GM21367 (cell line): ENCODE data around the gene ZIC4.

Experiments used
- ATAC-seq: cut with Tn5 transposase; IDR thresholded peaks from one replicate; pipeline ENCODE4 v1.9.1; 2021; ENCODE audit not compliant: unreplicated experiment

Gene ZIC4

DNA sequence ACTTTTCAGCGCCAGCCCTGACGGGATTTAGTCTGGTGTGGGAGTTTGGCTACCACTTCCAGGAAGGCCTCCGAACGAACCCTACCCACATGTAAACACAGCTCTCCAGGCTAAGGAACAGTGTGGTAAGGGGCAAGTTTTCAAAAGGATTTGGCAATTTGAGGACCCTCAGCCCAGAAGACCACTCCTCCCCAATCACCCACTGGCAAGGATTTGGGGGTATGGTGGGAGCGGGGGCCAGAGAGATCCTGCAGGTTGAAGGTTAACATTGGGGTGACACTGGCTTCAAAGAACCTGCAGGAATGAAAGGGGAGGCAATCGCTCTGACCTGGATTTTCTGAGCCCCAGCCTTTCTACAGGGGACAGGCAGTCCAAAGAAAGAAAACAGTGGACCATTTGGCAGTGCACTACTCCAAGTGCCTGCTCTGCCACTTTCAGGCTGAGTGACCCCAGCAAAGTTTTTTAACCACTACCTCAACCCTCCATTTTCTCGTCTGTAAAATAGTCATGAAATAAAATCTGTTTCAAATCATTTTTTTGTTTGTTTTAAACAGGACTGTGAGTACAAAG is 34.5 kb downstream of the ZIC4 start:
- no peak for ATAC-seq

DNA sequence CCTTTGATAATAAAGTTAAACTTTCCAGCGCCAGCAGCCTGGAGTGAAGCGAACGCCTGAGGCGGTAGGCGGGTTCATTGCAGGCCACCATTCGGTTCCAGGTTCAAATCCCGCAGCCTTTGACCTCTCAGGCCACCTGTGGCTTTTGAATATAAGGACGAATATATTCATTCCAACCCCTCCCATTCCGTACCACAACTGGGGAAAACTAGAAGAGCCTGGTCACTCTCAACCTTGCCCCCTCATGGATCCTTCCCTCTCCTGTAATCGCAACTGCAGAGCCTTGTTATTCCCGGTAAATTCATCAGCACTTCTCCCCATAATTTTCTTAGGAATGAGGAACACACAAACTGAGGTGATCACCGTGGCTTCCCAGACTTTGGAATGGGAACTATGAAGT is 35.2 kb downstream of the ZIC4 start:
- no peak for ATAC-seq

DNA sequence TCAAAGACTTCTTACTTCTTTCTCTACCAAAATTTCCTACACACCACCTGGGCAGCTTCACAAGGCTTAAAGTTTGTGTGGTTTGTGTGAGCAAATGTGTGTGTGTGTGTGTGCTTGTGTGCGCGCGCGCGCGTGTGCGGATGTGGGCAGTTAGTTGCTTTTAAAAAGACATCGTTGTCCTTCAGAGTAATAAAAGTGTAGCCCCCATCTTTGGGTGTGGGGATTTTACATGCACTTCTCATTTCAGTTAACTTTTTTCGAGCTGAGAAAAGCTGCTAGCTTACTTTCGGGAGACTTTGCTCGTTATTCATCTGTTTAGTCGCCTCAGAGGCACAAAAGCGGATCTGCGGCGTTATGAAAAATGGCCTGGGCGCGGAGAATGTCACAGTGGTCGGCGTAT is 36.0 kb downstream of the ZIC4 start:
- ATAC-seq: no peak

DNA sequence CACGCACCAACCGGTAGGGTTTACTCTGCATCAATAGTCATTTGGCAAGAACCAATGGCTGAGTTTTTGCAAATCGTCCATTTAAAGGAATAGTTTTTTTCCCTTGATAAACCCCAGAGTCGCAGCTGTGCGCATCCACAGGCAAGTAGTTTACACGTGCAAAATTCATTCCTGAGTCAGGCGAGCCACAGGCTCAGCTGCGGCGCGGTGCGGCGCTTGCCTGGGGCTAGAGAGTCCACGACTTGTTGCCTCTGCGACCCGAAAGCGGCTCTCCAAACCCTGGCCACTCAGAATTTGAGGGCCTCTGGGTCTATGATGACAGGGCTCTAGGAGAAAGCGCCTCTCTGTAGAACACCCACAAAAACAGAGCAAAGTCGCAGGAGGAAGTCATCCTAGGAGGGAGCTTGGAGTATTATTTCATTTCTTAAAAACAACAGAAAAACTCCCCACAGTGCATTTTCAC is 36.7 kb downstream of the ZIC4 start:
- ATAC-seq: no peak

- ATAC-seq: no peak
Observed at GRCh38 chr3:147369231-147369630, 37.1 kb downstream of the ZIC4 start.

- ATAC-seq: no peak
Observed at GRCh38 chr3:147368561-147369221, 37.7 kb downstream of the ZIC4 start.

DNA sequence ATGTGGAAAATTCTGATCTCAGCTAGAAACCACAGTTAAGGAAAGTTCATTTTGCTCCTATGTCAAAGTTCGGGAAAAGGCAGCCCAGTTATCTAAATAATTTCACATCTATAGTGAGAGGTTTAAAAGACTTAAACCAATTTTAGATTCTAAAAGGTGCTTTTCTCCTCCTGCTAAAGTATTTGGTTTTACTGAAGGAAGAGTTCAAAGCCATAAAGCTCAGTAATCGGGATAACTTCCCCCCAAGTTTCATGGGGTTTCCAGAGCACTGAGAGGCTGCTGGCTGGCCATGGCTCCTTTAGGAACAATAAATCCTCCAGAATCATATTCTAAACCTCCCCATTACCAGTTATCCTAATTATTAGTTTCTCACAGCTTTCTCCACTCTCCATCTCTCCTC is 38.2 kb downstream of the ZIC4 start:
- ATAC-seq: no peak

- ATAC-seq: no peak
Observed at GRCh38 chr3:147367676-147368075, 38.7 kb downstream of the ZIC4 start.

DNA sequence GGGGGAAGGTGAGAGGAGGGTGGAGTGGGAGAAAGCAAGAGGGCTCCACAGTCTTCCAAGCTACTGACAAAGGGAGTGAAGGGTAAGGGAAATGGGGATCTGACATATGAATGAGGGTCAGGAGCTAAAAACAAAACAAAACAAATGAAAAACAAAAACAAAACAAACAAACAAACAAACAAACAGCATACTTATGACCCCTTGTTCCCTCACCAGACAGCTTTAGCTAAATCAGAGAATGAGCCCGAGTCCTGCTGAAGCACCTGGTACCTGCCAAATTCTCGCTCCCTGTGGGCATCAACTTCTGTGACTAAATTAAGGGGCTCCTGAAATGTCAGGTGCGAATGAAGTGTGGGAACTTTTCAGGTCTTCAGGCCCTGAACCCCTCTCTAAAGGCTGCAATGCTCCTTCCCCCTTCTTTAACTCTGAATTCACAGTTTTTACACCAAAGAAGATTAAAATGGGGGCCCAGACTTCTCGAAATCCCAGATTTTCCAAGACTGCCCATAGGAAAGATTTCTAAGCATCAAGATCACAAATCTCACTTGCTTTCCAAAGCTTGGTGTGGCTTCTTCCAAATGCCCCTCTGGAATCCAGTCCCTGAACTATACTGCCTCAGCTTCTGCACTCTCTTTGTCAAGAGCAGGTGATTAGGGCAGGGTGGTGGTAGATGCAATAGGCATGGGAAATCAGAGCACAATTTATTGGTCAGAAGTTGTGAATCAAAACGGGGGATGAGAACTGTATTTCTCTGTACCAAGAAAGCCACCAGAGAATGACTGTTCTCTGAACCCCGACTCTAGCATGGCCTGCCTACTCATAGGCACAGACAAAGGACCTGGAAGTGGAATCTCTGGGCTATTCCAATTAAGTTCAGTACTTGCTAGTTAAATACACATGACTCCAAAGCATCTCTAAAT is 40.9 kb downstream of the ZIC4 start:
- ATAC-seq: no peak

GRCh38 chr3:147364771-147365170 is 41.6 kb downstream of the ZIC4 start:
- ATAC-seq: no peak

DNA sequence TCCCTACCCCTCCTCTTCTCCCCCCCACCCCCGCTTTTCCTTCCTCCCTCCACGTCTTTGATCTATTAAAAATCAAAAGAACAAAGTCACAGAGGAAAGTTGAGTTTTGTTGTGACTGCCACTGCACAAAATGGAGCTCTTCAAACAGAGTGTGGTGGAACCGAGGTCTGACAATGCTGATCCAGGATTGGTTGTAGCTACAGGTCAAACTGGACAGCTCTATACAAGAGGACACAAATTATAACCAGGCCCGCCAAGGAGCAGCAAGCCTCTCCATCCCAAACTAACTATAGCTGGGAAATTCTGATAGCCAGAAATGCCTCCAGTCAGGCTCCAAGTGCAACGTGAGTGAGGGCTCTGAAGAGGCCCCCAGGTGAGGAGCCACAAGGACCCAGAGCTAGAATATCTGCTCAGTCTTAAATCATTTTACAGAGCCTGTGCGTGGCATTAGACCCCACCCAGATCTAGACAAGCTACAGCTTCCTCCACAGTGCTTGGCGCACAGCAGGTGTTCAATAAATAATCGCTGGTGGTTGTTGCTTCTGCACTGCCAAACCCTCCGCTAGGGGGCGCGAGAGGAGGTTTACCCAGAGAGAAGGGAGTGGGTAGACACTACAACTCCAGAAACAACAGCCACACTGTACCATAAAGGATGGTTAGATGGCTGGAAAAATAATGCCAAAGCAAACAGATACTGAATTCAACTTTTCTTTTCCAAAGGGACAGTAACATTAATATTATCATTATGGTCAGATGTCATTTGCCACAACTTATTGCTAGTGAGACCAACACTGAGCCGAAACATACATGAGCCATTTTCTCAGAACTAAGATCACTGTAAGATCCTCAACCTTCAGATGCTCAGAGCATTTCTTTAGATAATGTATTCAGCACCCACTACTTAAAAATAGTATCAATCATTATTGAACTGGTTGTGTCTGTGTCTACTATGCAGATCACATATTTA is 44.6 kb downstream of the ZIC4 start:
- peak; percentile 78 for ATAC-seq

DNA sequence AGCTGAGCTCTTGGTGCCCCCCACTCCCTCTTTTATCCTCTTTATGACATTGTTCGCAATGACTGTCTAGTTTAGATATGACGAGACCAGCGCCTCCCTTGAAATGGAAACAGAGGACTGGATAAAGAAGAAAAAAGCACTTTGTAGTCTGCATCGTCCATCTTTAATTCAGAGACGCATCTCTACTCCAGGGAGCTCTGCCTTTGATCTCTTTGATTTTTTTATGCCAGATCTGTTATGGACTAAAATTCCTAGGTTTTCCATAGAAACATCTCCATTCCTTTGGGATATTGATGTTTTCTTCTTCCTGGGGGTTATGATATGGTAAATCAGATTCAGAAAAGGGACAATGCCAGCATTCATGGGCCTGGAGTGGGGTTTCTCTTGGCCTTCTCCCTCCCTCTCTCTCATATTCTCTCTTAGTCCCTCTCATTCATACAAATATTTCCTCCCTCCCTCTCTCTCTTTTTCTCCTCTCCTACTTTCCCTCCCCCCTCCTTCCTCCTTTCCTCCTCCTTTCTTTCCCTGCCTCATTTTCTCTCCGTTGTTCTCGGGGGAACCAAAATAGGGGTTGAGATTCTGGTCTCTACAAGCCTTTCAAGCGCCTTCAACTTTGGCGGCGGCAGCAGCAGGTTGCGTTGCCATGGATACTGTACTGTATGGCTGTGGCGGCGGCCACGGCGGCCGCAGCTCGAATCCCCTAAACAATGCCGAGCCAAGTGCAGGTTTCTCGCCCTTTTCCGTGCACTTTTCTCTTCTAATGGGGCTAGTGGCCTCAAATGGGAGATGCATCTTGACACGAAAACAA is 45.5 kb downstream of the ZIC4 start:
- no peak for ATAC-seq

- no peak for ATAC-seq
Observed at GRCh38 chr3:147360051-147360439, 46.3 kb downstream of the ZIC4 start.

DNA sequence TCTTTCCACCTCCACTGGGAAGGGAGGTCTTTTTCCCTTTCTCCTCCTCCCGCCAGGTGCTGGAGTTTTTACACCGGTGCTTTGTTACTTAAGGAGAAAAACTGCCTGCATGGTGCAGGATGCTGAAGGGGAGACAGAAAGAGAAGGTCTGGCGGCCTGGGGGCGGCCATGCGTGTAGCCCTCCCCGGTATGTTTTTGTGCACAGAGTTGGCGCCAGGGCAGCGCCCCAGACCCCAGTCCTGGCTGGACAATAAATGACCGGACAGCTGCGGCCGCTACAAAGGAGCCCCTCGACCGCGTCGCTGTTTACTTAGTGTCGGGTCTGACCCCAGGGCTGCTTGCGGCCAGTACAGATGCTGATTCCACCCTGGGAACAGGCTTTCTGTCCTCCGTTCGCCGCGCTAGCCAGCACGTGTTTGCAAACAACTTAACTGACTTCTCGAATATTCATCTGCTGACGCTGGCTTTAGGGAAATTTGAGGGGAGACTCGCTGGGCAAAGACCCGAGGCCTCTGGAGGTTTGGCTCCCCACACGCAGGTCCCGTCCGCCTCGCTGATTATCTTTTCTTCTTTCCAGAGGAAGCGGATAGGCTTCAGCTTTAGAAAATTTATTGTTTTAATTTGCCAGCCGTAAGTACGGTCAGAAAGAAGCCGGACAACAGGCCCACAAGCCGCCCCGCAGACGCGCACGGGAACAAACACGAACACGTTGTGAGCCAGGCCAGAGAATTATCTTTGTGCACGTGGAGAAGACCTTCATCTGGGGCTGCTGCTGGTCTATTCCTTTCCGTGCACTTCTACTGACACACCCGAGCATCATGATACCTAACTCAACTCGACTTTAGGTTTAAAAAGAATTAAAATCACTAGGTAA is 46.9 kb downstream of the ZIC4 start:
- no peak for ATAC-seq

DNA sequence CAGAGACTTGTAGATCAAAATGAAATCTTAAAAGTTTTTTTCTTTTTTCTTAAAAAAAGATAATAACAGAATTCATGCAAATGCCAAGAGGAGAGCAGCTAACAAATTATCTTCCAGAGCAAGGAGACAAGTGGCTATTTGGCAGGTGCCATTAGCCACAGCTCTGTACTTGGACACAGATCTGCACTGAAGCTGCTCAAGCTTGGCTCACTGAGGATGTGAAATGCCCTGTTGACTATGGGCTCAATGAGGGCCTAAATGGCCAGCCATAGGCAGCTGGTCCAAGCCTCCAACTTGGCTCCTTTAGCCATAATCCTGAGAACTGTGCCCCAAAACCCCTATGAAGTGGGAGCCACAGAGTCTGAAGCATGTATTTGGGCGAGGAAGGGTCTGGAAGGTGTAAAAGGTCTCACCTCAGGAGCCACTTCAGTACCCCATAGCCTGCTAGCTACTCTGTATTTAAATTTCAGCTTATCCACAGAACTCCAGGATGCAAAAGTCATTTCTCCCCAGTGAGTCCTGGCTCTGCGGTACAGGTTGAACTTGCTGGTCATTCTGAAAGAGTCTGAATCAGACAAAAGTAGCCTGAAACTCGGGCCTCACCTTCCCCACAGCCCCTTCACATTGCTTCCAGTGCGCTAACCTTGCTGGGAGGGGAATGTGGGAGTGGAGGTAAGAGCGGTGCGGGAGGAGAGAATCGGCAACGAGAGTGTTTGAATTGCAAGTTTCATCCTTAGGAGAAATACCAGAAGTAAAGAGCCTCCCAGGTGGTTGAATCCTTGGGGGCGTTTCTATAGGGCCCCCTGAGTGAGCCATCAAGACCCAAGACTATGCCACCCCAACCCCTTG is 48.0 kb downstream of the ZIC4 start:
- no peak for ATAC-seq

- ATAC-seq: no peak
Observed at GRCh38 chr3:147356909-147357900, 49.1 kb downstream of the ZIC4 start.
